Loucy (cell line): Measurements from ENCODE around the gene GALNT18.

Experiments used
- H2AFZ ChIP-seq: fragments of 200-600 bp; sonication (generic); 2 replicates; pipeline ENCODE4 v1.6.0; 2016; ENCODE audit warnings: antibody characterized with exemption, mild to moderate bottlenecking, low read length, moderate library complexity
- H3F3A ChIP-seq: fragments of 200-600 bp; 2 replicates; pipeline ENCODE4 v1.6.0; 2016; ENCODE audit warnings: antibody characterized with exemption, low read depth, mild to moderate bottlenecking
- H3K27me3 ChIP-seq: fragments of 200-600 bp; sonication (generic); 2 replicates; pipeline ENCODE4 v1.6.1; 2014; ENCODE audit warnings: low read length, mild to moderate bottlenecking; ENCODE audit not compliant: insufficient read depth, poor library complexity, severe bottlenecking
- H3K36me3 ChIP-seq: fragments of 200-600 bp; sonication (generic); 2 replicates; pipeline ENCODE4 v1.6.1; 2016; ENCODE audit warnings: low read length; ENCODE audit not compliant: insufficient read depth
- H3K4me1 ChIP-seq: fragments of 200-600 bp; sonication (generic); 2 replicates; pipeline ENCODE4 v1.5.1; 2014; ENCODE audit warnings: low read length, mild to moderate bottlenecking; ENCODE audit not compliant: insufficient read depth, poor library complexity, severe bottlenecking
- H3K4me2 ChIP-seq: fragments of 200-600 bp; sonication (generic); 2 replicates; pipeline ENCODE4 v1.6.0; 2014; ENCODE audit warnings: antibody characterized with exemption, low read length, low read depth, mild to moderate bottlenecking; ENCODE audit not compliant: poor library complexity, severe bottlenecking
- H3K4me3 ChIP-seq: fragments of 200-600 bp; sonication (generic); 2 replicates; pipeline ENCODE4 v1.5.1; 2014; ENCODE audit warnings: low read length, mild to moderate bottlenecking, mixed read lengths; ENCODE audit not compliant: poor library complexity, severe bottlenecking
- H3K79me2 ChIP-seq: fragments of 200-600 bp; sonication (generic); 2 replicates; pipeline ENCODE4 v1.6.1; 2014; ENCODE audit warnings: low read length; ENCODE audit not compliant: insufficient read depth
- H3K9ac ChIP-seq: fragments of 200-600 bp; sonication (generic); 2 replicates; pipeline ENCODE4 v1.6.0; 2014; ENCODE audit warnings: mild to moderate bottlenecking, low read depth, low read length, moderate library complexity; ENCODE audit not compliant: poor library complexity, severe bottlenecking
- H3K9me2 ChIP-seq: fragments of 200-600 bp; sonication (generic); replicated peaks from 2 replicates; pipeline ENCODE4 v1.6.1; 2016; ENCODE audit warnings: low read depth, low read length, mixed read lengths
- H3K9me3 ChIP-seq: fragments of 200-600 bp; sonication (generic); 2 replicates; pipeline ENCODE4 v1.6.1; 2014; ENCODE audit warnings: mild to moderate bottlenecking, antibody characterized with exemption, low read length, low read depth; ENCODE audit not compliant: insufficient read depth
- H4K20me1 ChIP-seq: fragments of 200-600 bp; sonication (generic); 2 replicates; pipeline ENCODE4 v1.6.0; 2014; ENCODE audit warnings: antibody characterized with exemption, low read length, mild to moderate bottlenecking; ENCODE audit not compliant: insufficient read depth, poor library complexity, severe bottlenecking
- CTCF ChIP-seq: fragments of 200-600 bp; sonication (generic); conservative IDR thresholded peaks from 2 replicates; pipeline ENCODE4 v1.5.1; 2014; ENCODE audit warnings: mild to moderate bottlenecking, antibody characterized with exemption, low read length
- EZH2phosphoT487 ChIP-seq: fragments of 200-600 bp; IDR thresholded peaks from 2 replicates; pipeline ENCODE4 v1.6.1; 2018; ENCODE audit warnings: antibody characterized with exemption, mild to moderate bottlenecking, moderate library complexity, borderline replicate concordance

Gene GALNT18

GRCh38 chr11:11370255-11370961 is 251.4 kb downstream of the GALNT18 start:
- Histone ChIP-seq H3K4me1 (no peaks in the 10 kb centered on the region), H4K20me1 (no peaks in the 10 kb centered on the region), H3K36me3 (no peaks in the 10 kb centered on the region), H3K9me2 (no peaks in the 10 kb centered on the region), H3K79me2 (no peaks in the 10 kb centered on the region), H3F3A (no peaks in the 10 kb centered on the region), H3K4me3 (no peak overlapping the region), H3K27me3 (no peaks in the 10 kb centered on the region), H2AFZ (no peak overlapping the region), H3K9me3 (no peaks in the 10 kb centered on the region), H3K4me2 (no peak overlapping the region), H3K9ac (no peak overlapping the region)
- no peak for TF ChIP-seq EZH2phosphoT487
- TF ChIP-seq CTCF = no peak

GRCh38 chr11:11366793-11367192 is 255.0 kb downstream of the GALNT18 start:
- Histone ChIP-seq H3K9me2 (no peaks in the 10 kb centered on the region), H4K20me1 (no peaks in the 10 kb centered on the region), H3K4me3 (no peak overlapping the region), H3K36me3 (no peaks in the 10 kb centered on the region), H3K9ac (no peak overlapping the region), H3K9me3 (no peaks in the 10 kb centered on the region), H3K79me2 (no peaks in the 10 kb centered on the region), H3F3A (no peaks in the 10 kb centered on the region), H3K27me3 (no peaks in the 10 kb centered on the region), H3K4me1 (no peaks in the 10 kb centered on the region), H2AFZ (no peak overlapping the region), H3K4me2 (no peak overlapping the region)
- no peak for TF ChIP-seq EZH2phosphoT487
- no peak for TF ChIP-seq CTCF

- H3K9me3 ChIP-seq = no peaks in the 10 kb centered on the region
- no peaks in the 10 kb centered on the region for H3K4me1 ChIP-seq
These were observed 258.1 kb downstream of the GALNT18 start for GRCh38 chr11:11363674-11364073.

More at GRCh38 chr11:11363674-11364073, 258.1 kb downstream of the GALNT18 start:
- TF ChIP-seq CTCF = no peak
- TF ChIP-seq EZH2phosphoT487 = no peak
- H2AFZ ChIP-seq = no peak overlapping the region
- no peaks in the 10 kb centered on the region for H4K20me1 ChIP-seq
- H3K4me3 ChIP-seq = no peak overlapping the region
- no peaks in the 10 kb centered on the region for H3K36me3 ChIP-seq
- no peak overlapping the region for H3K4me2 ChIP-seq
- no peaks in the 10 kb centered on the region for H3F3A ChIP-seq
- H3K9ac ChIP-seq = no peak overlapping the region
- H3K79me2 ChIP-seq = no peaks in the 10 kb centered on the region
- no peaks in the 10 kb centered on the region for H3K27me3 ChIP-seq
- no peaks in the 10 kb centered on the region for H3K9me2 ChIP-seq
